ENCODE data around the gene SAMD4B. TPM values are rescaled to one million over a fixed set of nuclear protein-coding genes. Genes with fewer than 3 reads are reported as not detected.

The SAMD4B gene
- total RNA-seq, 1 donor from 2014 or later, result 82.9 TPM

DNA sequence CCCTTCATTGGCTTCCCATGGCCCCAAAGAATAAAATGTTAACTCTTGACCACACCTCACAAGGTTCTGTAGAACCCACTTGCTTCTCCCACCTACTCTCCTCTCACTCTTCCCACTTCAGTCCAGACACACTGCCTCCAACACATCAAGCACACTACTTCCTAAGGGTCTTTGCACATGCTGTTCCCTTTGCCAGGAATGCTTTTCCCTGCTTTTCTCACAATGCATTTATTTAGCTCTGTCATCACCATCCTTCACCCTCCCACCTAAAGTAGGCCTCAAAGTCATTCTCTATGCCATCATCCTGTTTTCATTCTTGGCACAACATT lies 38.1 kb upstream of the SAMD4B start:
- TF ChIP-seq, protein P1, sequence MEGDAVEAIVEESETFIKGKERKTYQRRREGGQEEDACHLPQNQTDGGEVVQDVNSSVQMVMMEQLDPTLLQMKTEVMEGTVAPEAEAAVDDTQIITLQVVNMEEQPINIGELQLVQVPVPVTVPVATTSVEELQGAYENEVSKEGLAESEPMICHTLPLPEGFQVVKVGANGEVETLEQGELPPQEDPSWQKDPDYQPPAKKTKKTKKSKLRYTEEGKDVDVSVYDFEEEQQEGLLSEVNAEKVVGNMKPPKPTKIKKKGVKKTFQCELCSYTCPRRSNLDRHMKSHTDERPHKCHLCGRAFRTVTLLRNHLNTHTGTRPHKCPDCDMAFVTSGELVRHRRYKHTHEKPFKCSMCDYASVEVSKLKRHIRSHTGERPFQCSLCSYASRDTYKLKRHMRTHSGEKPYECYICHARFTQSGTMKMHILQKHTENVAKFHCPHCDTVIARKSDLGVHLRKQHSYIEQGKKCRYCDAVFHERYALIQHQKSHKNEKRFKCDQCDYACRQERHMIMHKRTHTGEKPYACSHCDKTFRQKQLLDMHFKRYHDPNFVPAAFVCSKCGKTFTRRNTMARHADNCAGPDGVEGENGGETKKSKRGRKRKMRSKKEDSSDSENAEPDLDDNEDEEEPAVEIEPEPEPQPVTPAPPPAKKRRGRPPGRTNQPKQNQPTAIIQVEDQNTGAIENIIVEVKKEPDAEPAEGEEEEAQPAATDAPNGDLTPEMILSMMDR (IDR thresholded peaks at IDR 0.05), result no peak
- no peak overlapping the region for H3K27ac Mint-ChIP-seq (ENCODE audit: unreplicated experiment)
- H3K4me1 Mint-ChIP-seq (ENCODE audit: low read depth), result peaks cover 16% of the 10 kb centered on the region
- H3K36me3 Mint-ChIP-seq (ENCODE audit: low read depth), result peaks cover 2% of the 10 kb centered on the region
- H3K9me3 Mint-ChIP-seq (ENCODE audit: low read depth), result no peaks in the 10 kb centered on the region
- H3K4me3 Mint-ChIP-seq (ENCODE audit: unreplicated experiment), result no peak overlapping the region
- peaks cover 59% of the 10 kb centered on the region for H3K27me3 Mint-ChIP-seq (ENCODE audit: low read depth)
- DNase-seq (ENCODE audit: low spot score), result no peak

DNA sequence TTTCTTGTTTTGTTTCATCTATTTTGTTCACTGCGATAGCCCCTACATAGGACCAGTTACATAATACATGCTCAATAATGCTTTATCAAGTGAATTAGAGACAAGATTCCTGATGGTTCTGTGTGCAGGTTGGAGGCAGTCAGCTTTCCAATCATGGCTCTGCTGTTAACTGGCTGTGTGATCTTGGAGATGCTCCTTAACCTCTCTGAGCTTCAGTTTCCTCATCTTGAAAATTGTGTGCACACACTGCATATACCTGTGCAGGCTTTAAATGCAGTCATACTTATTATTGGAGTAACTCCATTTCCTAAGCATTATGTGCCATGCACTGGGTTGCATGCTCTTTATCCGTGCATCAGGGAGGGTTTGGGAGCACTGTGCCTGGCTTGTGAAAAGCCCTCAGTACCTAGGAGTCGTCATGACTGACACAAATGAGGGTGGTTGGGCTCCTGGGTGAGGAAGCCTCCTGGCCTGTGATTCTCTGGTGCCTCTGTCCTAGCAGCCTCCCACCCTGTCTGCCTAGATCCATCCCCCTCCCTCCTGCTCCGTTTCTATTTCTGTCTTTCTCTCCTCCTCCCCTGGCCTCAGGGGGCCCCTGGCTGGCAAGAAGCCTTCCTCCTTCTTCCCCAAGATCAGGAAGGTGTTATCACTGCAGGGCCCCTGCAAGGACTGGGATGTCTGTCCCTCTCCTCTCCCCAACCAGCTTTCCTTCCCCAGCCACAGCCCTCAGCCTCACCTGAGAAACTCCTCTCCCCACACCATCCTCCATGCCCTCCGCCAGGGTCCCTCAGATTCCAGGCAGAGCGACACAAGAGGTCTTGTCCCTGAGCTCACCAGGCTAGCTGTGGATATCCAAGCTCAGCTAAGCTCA lies 37.3 kb upstream of the SAMD4B start:
- DNase-seq (ENCODE audit: low spot score), result peak; percentile 59
- Mint-ChIP-seq H3K27me3 (ENCODE audit: low read depth) (peaks cover 58% of the 10 kb centered on the region), H3K27ac (ENCODE audit: unreplicated experiment) (no peak overlapping the region), H3K36me3 (ENCODE audit: low read depth) (peaks cover 2% of the 10 kb centered on the region), H3K9me3 (ENCODE audit: low read depth) (no peaks in the 10 kb centered on the region), H3K4me3 (ENCODE audit: unreplicated experiment) (no peak overlapping the region), H3K4me1 (ENCODE audit: low read depth) (peaks cover 16% of the 10 kb centered on the region)
- TF ChIP-seq, protein P1 (IDR thresholded peaks at IDR 0.05), result no peak

DNA sequence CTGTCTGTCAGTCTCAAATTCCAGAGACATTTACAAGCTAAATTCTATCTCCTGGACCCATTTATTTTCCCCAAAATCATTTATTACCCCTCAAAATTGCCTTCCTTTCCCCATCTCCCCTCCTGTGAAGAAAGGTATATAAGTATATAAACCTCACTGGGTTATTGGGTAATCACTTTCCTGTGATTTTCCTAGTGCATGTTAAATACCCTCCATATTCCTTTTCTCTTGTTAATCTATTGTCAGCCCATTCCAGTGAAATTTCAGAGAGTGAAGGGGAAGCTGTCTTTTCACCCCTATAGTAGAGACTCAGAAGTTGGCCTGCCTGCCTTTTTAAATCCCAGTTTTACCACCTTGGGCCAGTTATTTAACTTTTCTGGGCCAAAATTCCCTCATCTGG lies 36.1 kb upstream of the SAMD4B start:
- Mint-ChIP-seq H3K9me3 (ENCODE audit: low read depth) (no peaks in the 10 kb centered on the region), H3K27me3 (ENCODE audit: low read depth) (peaks cover 51% of the 10 kb centered on the region), H3K4me1 (ENCODE audit: low read depth) (peaks cover 16% of the 10 kb centered on the region), H3K27ac (ENCODE audit: unreplicated experiment) (no peak overlapping the region), H3K4me3 (ENCODE audit: unreplicated experiment) (no peak overlapping the region), H3K36me3 (ENCODE audit: low read depth) (peaks cover 2% of the 10 kb centered on the region)
- no peak for DNase-seq (ENCODE audit: low spot score)
- TF ChIP-seq, protein P1 (IDR thresholded peaks at IDR 0.05), result no peak

DNA sequence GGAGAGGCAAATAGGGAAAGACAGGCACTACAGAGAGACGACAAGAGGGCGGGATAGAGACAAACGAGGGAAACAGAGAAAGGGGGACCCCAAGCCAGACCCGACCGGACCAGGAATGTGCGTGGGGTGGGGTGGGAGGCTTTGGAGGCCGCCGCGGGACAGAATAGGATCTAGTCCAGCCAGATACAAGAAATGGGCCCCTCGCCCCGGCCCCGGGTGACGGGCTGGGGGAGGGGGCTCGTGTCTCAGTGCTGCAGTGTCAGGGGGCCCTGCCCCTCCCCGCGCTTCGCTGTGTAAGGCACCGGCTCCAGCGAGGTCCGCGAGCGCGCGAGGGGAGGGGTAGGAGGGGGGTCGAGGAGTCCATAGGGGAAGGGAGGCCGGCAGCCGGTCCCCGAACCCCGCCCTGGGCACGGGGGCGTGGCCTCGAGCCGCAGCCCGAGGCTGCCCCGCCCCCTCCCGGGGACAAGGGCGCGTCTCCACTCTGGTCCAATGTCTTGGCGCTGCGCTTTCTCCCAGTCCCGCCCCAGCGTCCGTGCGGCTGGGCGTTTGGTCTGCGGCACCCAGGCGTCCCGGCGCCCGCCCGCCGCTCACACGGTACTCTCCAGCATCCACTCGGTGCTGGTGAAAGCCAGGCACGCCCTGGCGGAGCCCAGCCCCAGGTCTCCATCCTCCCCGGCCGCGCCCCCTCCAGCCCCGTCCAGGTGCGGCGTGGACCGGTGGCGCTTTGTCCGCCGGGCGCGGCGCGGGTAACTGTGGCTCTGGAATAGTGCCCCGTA lies 35.0 kb upstream of the SAMD4B start:
- H3K36me3 Mint-ChIP-seq (ENCODE audit: low read depth), result peaks cover 2% of the 10 kb centered on the region
- peak; percentile 73 for DNase-seq (ENCODE audit: low spot score)
- H3K27me3 Mint-ChIP-seq (ENCODE audit: low read depth), result peaks cover 48% of the 10 kb centered on the region
- peaks cover 16% of the 10 kb centered on the region for H3K4me1 Mint-ChIP-seq (ENCODE audit: low read depth)
- no peak overlapping the region for H3K27ac Mint-ChIP-seq (ENCODE audit: unreplicated experiment)
- no peaks in the 10 kb centered on the region for H3K9me3 Mint-ChIP-seq (ENCODE audit: low read depth)
- TF ChIP-seq, protein P1 (IDR thresholded peaks at IDR 0.05), result no peak
- peak overlapping the region; percentile 41 for H3K4me3 Mint-ChIP-seq (ENCODE audit: unreplicated experiment)

DNA sequence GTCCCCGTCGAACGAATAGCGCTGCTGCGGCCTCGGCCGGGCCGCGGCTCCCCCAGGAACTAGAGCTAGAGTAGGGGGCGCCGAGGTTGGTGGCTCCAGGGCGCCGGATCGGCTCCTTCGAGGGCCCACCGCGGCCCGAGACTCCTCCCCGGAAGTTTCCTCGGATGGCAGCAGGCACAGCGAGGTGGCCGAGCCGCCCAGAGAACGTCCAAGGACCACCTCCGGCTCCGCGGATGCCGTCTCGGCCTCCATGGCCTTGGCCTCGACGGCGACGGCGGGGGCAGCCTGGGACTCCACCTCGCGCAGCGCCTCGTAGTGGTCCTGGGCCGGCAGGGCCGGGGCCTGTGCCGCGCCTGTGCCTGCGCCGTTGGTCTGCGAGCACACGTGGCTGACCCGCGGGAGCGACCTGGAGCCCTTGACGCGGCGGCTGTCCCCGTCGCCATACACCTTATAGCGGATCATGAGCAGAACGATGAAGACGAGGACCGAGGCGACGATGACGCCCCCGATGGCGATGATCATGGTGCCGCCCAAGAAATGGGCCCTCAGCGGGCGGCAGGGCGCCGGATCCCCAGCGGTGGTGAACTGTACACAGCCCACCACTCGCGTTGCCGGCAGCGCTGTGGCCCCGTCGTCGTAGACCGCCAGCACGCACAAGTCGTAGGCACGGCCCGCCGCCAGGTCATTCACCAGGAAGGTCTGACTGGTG lies 34.2 kb upstream of the SAMD4B start:
- TF ChIP-seq, protein P1 (IDR thresholded peaks at IDR 0.05), result peak; percentile 30
- no peak overlapping the region for H3K27ac Mint-ChIP-seq (ENCODE audit: unreplicated experiment)
- peaks cover 16% of the 10 kb centered on the region for H3K4me1 Mint-ChIP-seq (ENCODE audit: low read depth)
- DNase-seq (ENCODE audit: low spot score), result peak; percentile 67
- H3K4me3 Mint-ChIP-seq (ENCODE audit: unreplicated experiment), result no peak overlapping the region
- peaks cover 4% of the 10 kb centered on the region for H3K36me3 Mint-ChIP-seq (ENCODE audit: low read depth)
- no peaks in the 10 kb centered on the region for H3K9me3 Mint-ChIP-seq (ENCODE audit: low read depth)
- peaks cover 47% of the 10 kb centered on the region for H3K27me3 Mint-ChIP-seq (ENCODE audit: low read depth)
